Smooth muscle cell (in vitro differentiated cells): ENCODE results near the gene PLCB3. TPM values are rescaled to one million over a fixed set of nuclear protein-coding genes. Genes with fewer than 3 reads are reported as not detected.

Experiments used
- DNase-seq: peaks from one replicate; lab custom pipeline; 2025; ENCODE audit not compliant: unreplicated experiment; lab: John Stamatoyannopoulos, UW
- H2AFZ ChIP-seq: fragments of 200-600 bp; sonication (generic); 2 replicates; pipeline ENCODE4 v1.6.0; 2016; ENCODE audit warnings: antibody characterized with exemption, low read depth, mild to moderate bottlenecking
- H3F3A ChIP-seq: fragments of 200-600 bp; sonication (generic); 2 replicates; pipeline ENCODE4 v1.6.0; 2017; ENCODE audit warnings: antibody characterized with exemption, low read depth
- H3K27ac ChIP-seq: fragments of 200-600 bp; sonication (generic); 2 replicates; pipeline ENCODE4 v1.5.1; 2016; ENCODE audit warnings: low read depth, mild to moderate bottlenecking
- H3K27me3 ChIP-seq: fragments of 200-600 bp; sonication (generic); 2 replicates; pipeline ENCODE4 v1.6.1; 2016; ENCODE audit warnings: low read depth, mild to moderate bottlenecking
- H3K36me3 ChIP-seq: fragments of 200-600 bp; sonication (generic); 2 replicates; pipeline ENCODE4 v1.5.1; 2016; ENCODE audit warnings: low read depth
- H3K4me1 ChIP-seq: fragments of 200-600 bp; sonication (generic); 2 replicates; pipeline ENCODE4 v1.5.1; 2016; ENCODE audit warnings: low read depth
- H3K4me2 ChIP-seq: fragments of 200-600 bp; sonication (generic); 2 replicates; pipeline ENCODE4 v1.6.0; 2016; ENCODE audit warnings: mild to moderate bottlenecking
- H3K4me3 ChIP-seq: fragments of 200-600 bp; sonication (generic); 2 replicates; pipeline ENCODE4 v1.5.1; 2016; ENCODE audit warnings: mild to moderate bottlenecking
- H3K79me2 ChIP-seq: fragments of 200-600 bp; sonication (generic); 2 replicates; pipeline ENCODE4 v1.6.0; 2016; ENCODE audit warnings: low read depth, mild to moderate bottlenecking
- H3K9ac ChIP-seq: fragments of 200-600 bp; sonication (generic); 2 replicates; pipeline ENCODE4 v1.6.0; 2016; ENCODE audit warnings: low read depth
- H3K9me3 ChIP-seq: fragments of 200-600 bp; sonication (generic); replicated peaks from 2 replicates; pipeline ENCODE4 v1.5.1; 2016; ENCODE audit warnings: low read depth
- H4K20me1 ChIP-seq: fragments of 200-600 bp; sonication (generic); 2 replicates; pipeline ENCODE4 v1.6.0; 2016; ENCODE audit warnings: low read depth
- CTCF ChIP-seq: fragments of 200-600 bp; sonication (generic); IDR thresholded peaks from 2 replicates; pipeline ENCODE4 v1.5.1; 2017; ENCODE audit warnings: borderline replicate concordance, mild to moderate bottlenecking, antibody characterized with exemption; ENCODE audit not compliant: insufficient read depth, poor library complexity, severe bottlenecking
- WGBS: methylation state at CpG from one replicate; pipeline ENCODE4 v1.1.7; 2016; ENCODE audit warnings: low lambda C conversion rate; 5-methylcytosine and 5-hydroxymethylcytosine counted together
- polyA plus RNA-seq: library from polyadenylated mRNA; unstranded; fragments of >200 nt; fragmentation: Nextera tagmentation; extraction: Ambion mirVana; gene quantifications from 2 replicates; pipeline ENCODE4 v1.2.1, GENCODE V29; 2016
- total RNA-seq: library from RNA; depleted of rRNA; stranded (reverse); fragments of >200 nt; gene quantifications from 2 replicates; pipeline ENCODE4 v1.2.3, GENCODE V29; 2014

The PLCB3 gene
- total and polyA plus RNA-seq, 2 experiments from 2014 or later = 15.0 to 15.6 TPM

GRCh38 chr11:64258356-64258755 is 7.0 kb downstream of the PLCB3 start:
- H2AFZ ChIP-seq = no peak overlapping the region
- H3K4me1 ChIP-seq = no peaks in the 10 kb centered on the region
- H3K79me2 ChIP-seq = no peaks in the 10 kb centered on the region
- no peaks in the 10 kb centered on the region for H3F3A ChIP-seq
- DNase-seq = no peak
- WGBS = 92% methylated on average over 21 of the region's 24 CpGs
- no peaks in the 10 kb centered on the region for H3K36me3 ChIP-seq
- H3K4me3 ChIP-seq = no peak overlapping the region
- no peaks in the 10 kb centered on the region for H3K27me3 ChIP-seq
- no peak overlapping the region for H3K9ac ChIP-seq
- H3K27ac ChIP-seq = no peak overlapping the region
- no peak overlapping the region for H3K4me2 ChIP-seq
- H3K9me3 ChIP-seq = no peaks in the 10 kb centered on the region
- peaks cover 20% of the 10 kb centered on the region for H4K20me1 ChIP-seq
- TF ChIP-seq CTCF = no peak

- Histone ChIP-seq H2AFZ (no peak overlapping the region), H3K79me2 (no peaks in the 10 kb centered on the region), H3K4me2 (no peak overlapping the region), H3K9me3 (no peaks in the 10 kb centered on the region), H3K27me3 (no peaks in the 10 kb centered on the region), H3F3A (no peaks in the 10 kb centered on the region), H3K4me3 (no peak overlapping the region), H3K9ac (no peak overlapping the region), H3K4me1 (no peaks in the 10 kb centered on the region), H3K27ac (no peak overlapping the region), H4K20me1 (peaks cover 13% of the 10 kb centered on the region), H3K36me3 (no peaks in the 10 kb centered on the region)
- no peak for TF ChIP-seq CTCF
- WGBS = 96% methylated on average over 30 of the region's 32 CpGs
- DNase-seq = no peak
Observed at GRCh38 chr11:64258946-64259532, 7.7 kb downstream of the PLCB3 start.

GRCh38 chr11:64259533-64260067 is 8.3 kb downstream of the PLCB3 start:
- TF ChIP-seq CTCF = no peak
- Histone ChIP-seq H3K79me2 (no peaks in the 10 kb centered on the region), H2AFZ (no peak overlapping the region), H3K4me2 (no peak overlapping the region), H3K27me3 (no peaks in the 10 kb centered on the region), H3K27ac (no peak overlapping the region), H3K36me3 (no peaks in the 10 kb centered on the region), H3K4me3 (no peak overlapping the region), H3K4me1 (no peaks in the 10 kb centered on the region), H3K9ac (no peak overlapping the region), H4K20me1 (peaks cover 7% of the 10 kb centered on the region), H3K9me3 (no peaks in the 10 kb centered on the region), H3F3A (no peaks in the 10 kb centered on the region)
- WGBS = 96% methylated on average over 4 of the region's 4 CpGs
- no peak for DNase-seq

- no peaks in the 10 kb centered on the region for H3K9me3 ChIP-seq
Observed at GRCh38 chr11:64260147-64260708, 8.9 kb downstream of the PLCB3 start.

More at GRCh38 chr11:64260147-64260708, 8.9 kb downstream of the PLCB3 start:
- Histone ChIP-seq H3K4me3 (no peak overlapping the region), H3K27me3 (no peaks in the 10 kb centered on the region), H2AFZ (no peak overlapping the region), H3F3A (no peaks in the 10 kb centered on the region), H3K79me2 (no peaks in the 10 kb centered on the region), H3K9ac (no peak overlapping the region), H3K36me3 (no peaks in the 10 kb centered on the region), H4K20me1 (peaks cover 5% of the 10 kb centered on the region), H3K27ac (no peak overlapping the region), H3K4me2 (no peak overlapping the region), H3K4me1 (no peaks in the 10 kb centered on the region)
- no peak for DNase-seq
- WGBS = 97% methylated on average over 6 of the region's 6 CpGs
- TF ChIP-seq CTCF = no peak
